Left cardiac atrium (tissue), 4 donors: ENCODE data around the gene CRTC1. TPM values are rescaled to one million over a fixed set of nuclear protein-coding genes. Genes with fewer than 3 reads are reported as not detected.
"Not testable (repeated sequence)": the region's sequence is repeated elsewhere in the genome, so short reads cannot be mapped to it uniquely, and the experiment has no call there.

ENCODE experiments used
- ATAC-seq, 2 donors: fragments of 200-7000 bp; cut with Tn5 transposase; one replicate each; pipeline ENCODE4 v1.9.1; 2020; ENCODE audit warnings: mild to moderate bottlenecking in 2 of 2, moderate library complexity in 2 of 2
- DNase-seq: peaks from one replicate; pipeline ENCODE4 v3.0.0-alpha.2; 2020
- intact Hi-C, 2 donors: fragments of 100-400 bp; cut with DNase I; formaldehyde crosslinking; loops; one replicate each; pipeline versions ENCODE4 v1.14.1 to v1.15.1; 2022 to 2023
- total RNA-seq, 2 donors: library from RNA; stranded (reverse); fragmentation: NEBNext Ultra II Directional; extraction: Animal tissue kit (Norgen Biotek cat#: 25700); gene quantifications; one replicate each; pipeline ENCODE4 v1.2.1, GENCODE V29; 2021
- donor health status: DM: no; HTN: yes; CAD: no.
- donor health status: DM: no; HTN: yes; CAD: no; lungs with severe emphysema.
- donor health status: DM: yes; HTN: yes; CAD: no.
- donor health status: Dilated cardiomyopathy.

The CRTC1 gene
- total RNA-seq, 2 donors from 2014 or later = 10.5 to 11.1 TPM

- intact Hi-C loops = no loop called here
- peak in 1 of 2 donors; percentile 4 for ATAC-seq
Measured at GRCh38 chr19:18666317-18666716, 17.2 kb upstream of the CRTC1 start.

GRCh38 chr19:18666784-18667183 is 16.7 kb upstream of the CRTC1 start:
- ATAC-seq (no peak), DNase-seq (no peak)
- intact Hi-C loops = no loop called here

More at GRCh38 chr19:18666317-18666716, 17.2 kb upstream of the CRTC1 start:
- no peak for DNase-seq

- DNase-seq (peak; percentile 34), ATAC-seq (no peak)
- intact Hi-C loops = no loop called here
Measured at GRCh38 chr19:18667531-18668251, 15.8 kb upstream of the CRTC1 start.

- DNase-seq (no peak), ATAC-seq (no peak)
- intact Hi-C loops = no loop called here
Measured at GRCh38 chr19:18668252-18668631, 15.2 kb upstream of the CRTC1 start.

GRCh38 chr19:18668744-18669523 is 14.5 kb upstream of the CRTC1 start:
- no peak for ATAC-seq
- DNase-seq = no peak
- intact Hi-C loops = no loop called here

GRCh38 chr19:18669524-18669817 is 14.0 kb upstream of the CRTC1 start:
- intact Hi-C loops = no loop called here
- no peak for ATAC-seq
- no peak for DNase-seq

GRCh38 chr19:18669883-18670282 is 13.6 kb upstream of the CRTC1 start:
- ATAC-seq (no peak), DNase-seq (no peak)
- intact Hi-C loops = loop anchor here (5.0 to 10.0 kb wide), 2 partner anchors 78 to 225 kb away; no protein-coding TSS in a partner anchor

- ATAC-seq (no peak), DNase-seq (no peak)
- intact Hi-C loops = loop anchor here (5.0 to 10.0 kb wide), 2 partner anchors 78 to 226 kb away; no protein-coding TSS in a partner anchor
Measured at GRCh38 chr19:18670312-18670711, 13.2 kb upstream of the CRTC1 start.

- no peak for DNase-seq
- intact Hi-C loops = loop anchor here (5.0 to 10.0 kb wide), 2 partner anchors 79 to 227 kb away; no protein-coding TSS in a partner anchor
- ATAC-seq = peak in 1 of 2 donors; percentile 5
Measured at GRCh38 chr19:18671303-18672043, 12.0 kb upstream of the CRTC1 start.

GRCh38 chr19:18672044-18672451 is 11.4 kb upstream of the CRTC1 start:
- DNase-seq (no peak), ATAC-seq (peak; percentile 2 to 9)
- intact Hi-C loops = loop anchor here (5.0 to 10.0 kb wide), 2 partner anchors 80 to 227 kb away; no protein-coding TSS in a partner anchor

GRCh38 chr19:18672606-18673337 is 10.7 kb upstream of the CRTC1 start:
- intact Hi-C loops = loop anchor here (5.0 to 10.0 kb wide), 2 partner anchors 80 to 228 kb away; no protein-coding TSS in a partner anchor
- DNase-seq (peak; percentile 33), ATAC-seq (peak; percentile 13 to 53)

- ATAC-seq (peak; percentile 31 to 64), DNase-seq (peak; percentile 60)
- intact Hi-C loops = loop anchor here (5.0 to 10.0 kb wide), 2 partner anchors 82 to 230 kb away; no protein-coding TSS in a partner anchor
Measured at GRCh38 chr19:18674616-18675015, 8.9 kb upstream of the CRTC1 start.

- intact Hi-C loops = loop anchor here in 1 of 2 donors (5.0 to 10.0 kb wide), 2 partner anchors 83 to 231 kb away; no protein-coding TSS in a partner anchor
- ATAC-seq = no peak
- DNase-seq = no peak
Measured at GRCh38 chr19:18675779-18676178, 7.7 kb upstream of the CRTC1 start.

GRCh38 chr19:18676692-18677091 is 6.8 kb upstream of the CRTC1 start:
- no peak for DNase-seq
- no peak for ATAC-seq
- intact Hi-C loops = loop anchor here in 1 of 2 donors (5.0 to 10.0 kb wide), 2 partner anchors 84 to 232 kb away; no protein-coding TSS in a partner anchor

GRCh38 chr19:18677156-18677555 is 6.3 kb upstream of the CRTC1 start:
- no peak for ATAC-seq
- intact Hi-C loops = loop anchor here in 1 of 2 donors (5.0 to 10.0 kb wide), 2 partner anchors 85 to 232 kb away; no protein-coding TSS in a partner anchor
- DNase-seq = no peak

GRCh38 chr19:18680148-18680547 is 3.3 kb upstream of the CRTC1 start:
- intact Hi-C loops = loop anchor here in 1 of 2 donors (10.0 kb wide), 1 partner anchor 155 kb away; the partner anchor contains the start of gene UPF1
- ATAC-seq, DNase-seq: not testable (repeated sequence)

GRCh38 chr19:18682807-18683108 is 722 bp upstream of the CRTC1 start:
- no peak for ATAC-seq
- no peak for DNase-seq
- intact Hi-C loops = loop anchor here in 1 of 2 donors (10.0 kb wide), 1 partner anchor 152 kb away; the partner anchor contains the start of gene UPF1

- intact Hi-C loops = loop anchor here in 1 of 2 donors (10.0 kb wide), 1 partner anchor 151 kb away; the partner anchor contains the start of gene UPF1
- ATAC-seq = no peak
Measured at GRCh38 chr19:18683958-18684641, 620 bp downstream of the CRTC1 start.

More at GRCh38 chr19:18683958-18684641, 620 bp downstream of the CRTC1 start:
- DNase-seq = no peak
